HEK293 (cell line): Measurements from ENCODE around the gene GATAD1.
"Not testable (repeated sequence)": the region's sequence is repeated elsewhere in the genome, so short reads cannot be mapped to it uniquely, and the experiment has no call there.

Source experiments
- CTCF ChIP-seq: fragments of 450-650 bp; formaldehyde crosslinking; IDR thresholded peaks from 2 replicates; pipeline ENCODE4 v1.5.1; 2016; ENCODE audit warnings: missing biosample characterization, missing genetic modification characterization
- GLI2 ChIP-seq: fragments of 450-650 bp; formaldehyde crosslinking; IDR thresholded peaks from 2 replicates; pipeline ENCODE4; 2017; ENCODE audit warnings: missing biosample characterization, missing genetic modification characterization, low read depth, borderline replicate concordance

GRCh38 chr7:92479146-92479545, 31.9 kb downstream of the GATAD1 start:
- not testable (repeated sequence) for TF ChIP-seq GLI2 (tag by site-specific recombination); CTCF
